Left lung (tissue), 10 donors: Measurements from ENCODE around the gene ACBD6. TPM values are rescaled to one million over a fixed set of nuclear protein-coding genes. Genes with fewer than 3 reads are reported as not detected.

ENCODE experiments used
- ATAC-seq: fragments of 200-7000 bp; cut with Tn5 transposase; one replicate; pipeline ENCODE4 v1.9.1; 2020; ENCODE audit warnings: moderate library complexity
- DNase-seq, 4 donors: peaks; one replicate each; pipeline ENCODE4 v3.0.0-alpha.2; 2013 to 2020
- H3K27ac ChIP-seq, 2 donors: fragments of 200-600 bp; sonication (generic) in 1 of 2; one replicate each; pipeline versions ENCODE4 v1.5.0 to v1.8.0; 2020 to 2021
- H3K27me3 ChIP-seq, 2 donors: fragments of 200-600 bp; sonication (generic) in 1 of 2; one replicate each; pipeline versions ENCODE4 v1.5.0 to v1.8.0; 2020 to 2021
- H3K36me3 ChIP-seq, 2 donors: fragments of 200-600 bp; sonication (generic) in 1 of 2; one replicate each; pipeline versions ENCODE4 v1.5.0 to v1.8.0; 2020 to 2021
- H3K4me1 ChIP-seq, 2 donors: fragments of 200-600 bp; one replicate each; pipeline ENCODE4 v1.8.0; 2021
- H3K4me3 ChIP-seq, 2 donors: fragments of 200-600 bp; sonication (generic) in 1 of 2; one replicate each; pipeline versions ENCODE4 v1.5.0 to v1.8.0; 2020 to 2021; ENCODE audit warnings: mild to moderate bottlenecking in 1 of 2
- H3K9me3 ChIP-seq, 2 donors: fragments of 200-600 bp; sonication (generic) in 1 of 2; one replicate each; pipeline versions ENCODE4 v1.5.0 to v1.8.0; 2020 to 2021
- intact Hi-C, 2 donors: fragments of 100-400 bp; cut with DNase I; formaldehyde crosslinking; loops; one replicate each; pipeline versions ENCODE4 v1.11.2 to v1.14.2; 2022
- polyA plus RNA-seq, 6 donors: library from polyadenylated mRNA; unstranded; fragments of 120-200 nt; gene quantifications; one replicate each; pipeline ENCODE4 v1.2.1, GENCODE V29; 2013; ENCODE audit not compliant: insufficient read length in 6 of 6
- total RNA-seq, 2 donors: library from RNA; stranded (reverse); fragmentation: NEBNext Ultra II Directional; extraction: Animal tissue kit (Norgen Biotek cat#: 25700); gene quantifications; one replicate each; pipeline ENCODE4 v1.2.1, GENCODE V29; 2021
- TF ChIP-seq, protein P1 (sequence below), 2 donors: fragments of 200-600 bp; sonication (generic) in 1 of 2; IDR thresholded peaks; one replicate each; pipeline versions ENCODE4 v1.5.0 to v1.8.0; 2021; ENCODE audit warnings: antibody characterized with exemption in 2 of 2
- donor health status: DM: no; HTN: yes; CAD: no.
- donor health status: DM: no; HTN: no; CAD: no.

ACBD6 gene
- total and polyA plus RNA-seq, 8 donors = 26.5 to 81.9 (median 78.9) TPM

DNA sequence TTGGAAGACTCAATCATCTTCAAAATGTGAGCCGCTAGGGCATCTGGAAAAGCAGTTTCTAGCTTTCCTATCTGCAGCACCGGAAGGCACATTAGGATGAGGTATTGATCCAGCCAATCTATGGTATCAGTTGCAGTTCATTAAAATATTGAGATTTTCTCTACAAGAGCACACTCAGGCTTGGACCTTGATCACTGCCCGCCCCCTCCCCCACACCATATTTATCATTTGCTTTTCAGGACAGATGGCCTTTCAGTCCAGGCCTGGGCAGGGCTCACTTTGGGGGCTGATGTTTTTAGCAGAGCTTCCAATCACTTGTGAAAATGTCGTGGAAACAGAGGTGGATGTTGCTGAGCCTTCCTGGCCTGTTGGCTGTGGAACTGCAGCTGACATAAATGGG, 254.8 kb downstream of the ACBD6 start:
- no peak for ATAC-seq
- no peak for DNase-seq
- Histone ChIP-seq H3K4me3 (no peak overlapping the region), H3K27me3 (peaks cover 0 to 48% of the 10 kb centered on the region in 2 donors), H3K4me1 (peaks cover 0 to 3% of the 10 kb centered on the region in 2 donors), H3K9me3 (no peaks in the 10 kb centered on the region), H3K36me3 (no peaks in the 10 kb centered on the region), H3K27ac (peak overlapping the region in 1 of 2 donors; percentile 9)
- TF ChIP-seq, protein P1, sequence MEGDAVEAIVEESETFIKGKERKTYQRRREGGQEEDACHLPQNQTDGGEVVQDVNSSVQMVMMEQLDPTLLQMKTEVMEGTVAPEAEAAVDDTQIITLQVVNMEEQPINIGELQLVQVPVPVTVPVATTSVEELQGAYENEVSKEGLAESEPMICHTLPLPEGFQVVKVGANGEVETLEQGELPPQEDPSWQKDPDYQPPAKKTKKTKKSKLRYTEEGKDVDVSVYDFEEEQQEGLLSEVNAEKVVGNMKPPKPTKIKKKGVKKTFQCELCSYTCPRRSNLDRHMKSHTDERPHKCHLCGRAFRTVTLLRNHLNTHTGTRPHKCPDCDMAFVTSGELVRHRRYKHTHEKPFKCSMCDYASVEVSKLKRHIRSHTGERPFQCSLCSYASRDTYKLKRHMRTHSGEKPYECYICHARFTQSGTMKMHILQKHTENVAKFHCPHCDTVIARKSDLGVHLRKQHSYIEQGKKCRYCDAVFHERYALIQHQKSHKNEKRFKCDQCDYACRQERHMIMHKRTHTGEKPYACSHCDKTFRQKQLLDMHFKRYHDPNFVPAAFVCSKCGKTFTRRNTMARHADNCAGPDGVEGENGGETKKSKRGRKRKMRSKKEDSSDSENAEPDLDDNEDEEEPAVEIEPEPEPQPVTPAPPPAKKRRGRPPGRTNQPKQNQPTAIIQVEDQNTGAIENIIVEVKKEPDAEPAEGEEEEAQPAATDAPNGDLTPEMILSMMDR (IDR thresholded peaks at IDR 0.05) = no peak
- intact Hi-C loops = no loop called here

DNA sequence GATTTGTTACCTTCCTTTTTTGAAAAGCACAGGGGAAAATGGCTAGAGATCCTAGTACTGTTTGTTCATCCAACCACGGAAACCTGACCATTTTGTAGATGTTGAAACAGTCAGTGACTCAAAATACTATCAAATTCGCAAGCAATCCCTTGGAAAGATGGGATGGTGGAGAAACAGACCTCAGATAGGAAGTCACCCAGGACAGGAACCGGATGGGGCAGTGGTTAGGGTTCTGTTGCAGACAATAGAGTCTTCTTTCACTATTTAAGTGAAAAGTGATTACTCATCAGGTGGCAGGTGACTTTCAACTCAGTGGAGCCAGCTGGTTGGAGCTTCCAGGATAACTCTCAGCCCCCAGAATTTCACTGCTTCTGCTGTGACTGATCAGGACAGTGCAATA, 255.3 kb downstream of the ACBD6 start:
- Histone ChIP-seq H3K27me3 (peaks cover under 1 to 48% of the 10 kb centered on the region in 2 donors), H3K4me1 (no peaks in the 10 kb centered on the region), H3K36me3 (no peaks in the 10 kb centered on the region), H3K27ac (peak overlapping the region in 1 of 2 donors; percentile 9), H3K9me3 (no peaks in the 10 kb centered on the region), H3K4me3 (no peak overlapping the region)
- DNase-seq (no peak), ATAC-seq (no peak)
- TF ChIP-seq, protein P1 (IDR thresholded peaks at IDR 0.05) = no peak
- intact Hi-C loops = no loop called here

DNA sequence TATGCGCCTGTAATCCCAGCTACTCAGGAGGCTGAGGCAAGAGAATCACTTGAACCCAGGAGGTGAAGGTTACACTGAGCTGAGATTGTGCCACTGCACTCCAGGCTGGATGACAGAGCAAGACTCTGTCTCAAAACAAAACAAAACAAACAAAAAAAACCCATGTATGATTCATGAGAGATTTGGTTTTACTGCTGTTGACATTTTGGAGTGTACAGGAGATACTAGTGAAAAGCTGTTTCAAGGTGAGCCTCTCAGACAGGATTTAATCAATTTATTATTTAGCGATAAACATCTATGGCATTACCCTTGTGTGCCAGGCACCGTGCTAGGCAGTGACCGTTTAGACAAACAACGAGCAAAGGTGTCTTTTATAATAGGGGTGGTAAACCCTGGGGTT, 255.8 kb downstream of the ACBD6 start:
- no peak for DNase-seq
- H3K4me3 ChIP-seq = no peak overlapping the region
- H3K4me1 ChIP-seq = no peaks in the 10 kb centered on the region
- H3K27ac ChIP-seq = peak overlapping the region in 1 of 2 donors; percentile 9
- TF ChIP-seq, protein P1 (IDR thresholded peaks at IDR 0.05) = no peak
- peaks cover 5 to 51% of the 10 kb centered on the region in 2 donors for H3K27me3 ChIP-seq
- no peaks in the 10 kb centered on the region for H3K9me3 ChIP-seq
- ATAC-seq = no peak
- intact Hi-C loops = no loop called here
- H3K36me3 ChIP-seq = no peaks in the 10 kb centered on the region

DNA sequence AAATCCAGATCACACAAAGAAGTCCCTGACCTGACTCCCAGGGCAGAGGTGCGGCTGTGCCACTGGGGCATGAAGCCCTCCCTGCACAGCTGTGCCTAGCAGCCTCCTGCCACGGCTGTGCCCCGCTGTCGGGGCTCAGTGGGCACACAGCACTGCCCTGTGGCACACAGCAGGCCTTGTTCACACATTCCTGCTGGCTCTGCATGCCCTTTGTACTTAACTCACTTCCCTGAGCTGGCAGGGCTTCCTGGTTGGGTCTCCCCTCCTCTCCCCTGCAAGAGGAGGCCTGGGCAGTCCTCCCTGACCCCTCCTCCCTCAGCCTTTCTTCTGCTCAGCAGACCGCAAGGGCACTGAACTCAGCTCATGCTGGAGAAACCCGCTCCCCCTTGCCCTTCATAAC, 257.5 kb downstream of the ACBD6 start:
- no peak for DNase-seq
- Histone ChIP-seq H3K4me3 (no peak overlapping the region), H3K9me3 (no peaks in the 10 kb centered on the region), H3K27me3 (peaks cover 20 to 57% of the 10 kb centered on the region in 2 donors), H3K36me3 (no peaks in the 10 kb centered on the region), H3K27ac (no peak overlapping the region), H3K4me1 (no peaks in the 10 kb centered on the region)
- intact Hi-C loops = no loop called here
- ATAC-seq = no peak
- TF ChIP-seq, protein P1 (IDR thresholded peaks at IDR 0.05) = no peak

DNA sequence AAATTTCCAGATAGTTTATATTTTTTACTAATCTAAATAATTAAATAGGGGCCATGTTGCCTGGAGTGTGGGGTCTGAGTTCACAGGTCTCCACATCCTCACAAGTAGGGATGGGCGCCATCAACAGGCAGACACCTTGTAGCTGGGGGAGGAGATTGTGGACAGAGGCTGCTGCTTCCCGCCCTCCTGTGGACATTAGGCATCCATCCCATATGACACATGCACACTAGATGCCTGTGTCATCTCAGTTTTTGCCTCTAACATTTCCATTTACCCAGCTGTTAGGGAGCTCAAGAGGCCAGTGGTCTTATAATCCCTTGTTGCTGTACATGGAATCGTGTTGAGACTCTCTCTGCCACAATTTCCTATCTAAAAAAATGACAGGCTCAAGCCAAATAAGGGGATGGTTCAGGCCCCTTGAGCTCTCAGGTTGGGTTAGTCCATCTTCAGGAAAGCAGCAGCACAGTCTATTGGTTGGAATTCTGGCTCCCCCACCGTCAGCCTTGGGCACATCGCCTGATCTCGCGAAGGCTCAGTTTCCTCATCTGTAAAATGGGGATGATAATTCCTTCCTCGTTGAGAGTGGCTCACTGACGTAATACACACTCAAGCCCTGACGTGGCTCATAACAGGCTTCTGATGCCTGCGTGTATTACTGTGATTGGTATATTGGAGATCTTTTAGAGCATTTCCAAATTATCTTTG, 258.7 kb downstream of the ACBD6 start:
- no peaks in the 10 kb centered on the region for H3K4me1 ChIP-seq
- H3K27me3 ChIP-seq = peaks cover 32 to 68% of the 10 kb centered on the region in 2 donors
- H3K27ac ChIP-seq = no peak overlapping the region
- no peak for DNase-seq
- H3K4me3 ChIP-seq = no peak overlapping the region
- no peaks in the 10 kb centered on the region for H3K36me3 ChIP-seq
- TF ChIP-seq, protein P1 (IDR thresholded peaks at IDR 0.05) = no peak
- ATAC-seq = no peak
- H3K9me3 ChIP-seq = no peaks in the 10 kb centered on the region
- intact Hi-C loops = no loop called here
